Fibroblast of lung (primary cell): ENCODE data around the gene TCOF1. TPM values are rescaled to one million over a fixed set of nuclear protein-coding genes. Genes with fewer than 3 reads are reported as not detected.

Experiments used
- DNase-seq, 2 donors: peaks; one replicate each; pipeline versions ENCODE4 v3.0.0 to v3.0.0-alpha.2; 2010; ENCODE audit warnings: low read depth in 2 of 2
- H2AFZ ChIP-seq: 2 replicates; pipeline ENCODE4 v1.5.1; 2012; ENCODE audit warnings: low read length, control low read depth, inconsistent platforms
- H3K27ac ChIP-seq: 2 replicates; pipeline ENCODE4 v1.5.1; 2011; ENCODE audit warnings: low read length, control low read depth; ENCODE audit not compliant: insufficient read depth
- H3K27me3 ChIP-seq: 2 replicates; pipeline ENCODE4 v1.5.1; 2011; ENCODE audit warnings: mild to moderate bottlenecking, low read length; ENCODE audit not compliant: control insufficient read depth, insufficient read depth
- H3K36me3 ChIP-seq: 2 replicates; pipeline ENCODE4 v1.5.1; 2011; ENCODE audit warnings: low read length; ENCODE audit not compliant: control insufficient read depth, insufficient read depth
- H3K4me1 ChIP-seq: 2 replicates; pipeline ENCODE4 v1.5.1; 2011; ENCODE audit warnings: low read length; ENCODE audit not compliant: control insufficient read depth, insufficient read depth; ENCODE audit errors: extremely low read depth
- H3K4me2 ChIP-seq: 2 replicates; pipeline ENCODE4 v1.5.1; 2011; ENCODE audit warnings: low read length, control low read depth; ENCODE audit not compliant: insufficient read depth; ENCODE audit errors: extremely low read depth
- H3K4me3 ChIP-seq, 4 experiments: fragments of 200-600 bp in 1 of 4; sonication (generic) in 1 of 4; replicated peaks in 1 of 4; 2 replicates each; pipeline ENCODE4 v1.5.1; 2011 to 2016; ENCODE audit warnings: low read length in 4 of 4, low read depth in 3 of 4, mild to moderate bottlenecking in 3 of 4, control low read depth in 2 of 4, inconsistent platforms in 1 of 4, mixed read lengths in 1 of 4; ENCODE audit not compliant: insufficient read depth in 1 of 4; ENCODE audit errors: control extremely low read depth in 1 of 4
- H3K79me2 ChIP-seq: 2 replicates; pipeline ENCODE4 v1.5.1; 2012; ENCODE audit warnings: mild to moderate bottlenecking, low read length, inconsistent platforms; ENCODE audit not compliant: control insufficient read depth, insufficient read depth
- H3K9ac ChIP-seq: 2 replicates; pipeline ENCODE4 v1.5.1; 2011; ENCODE audit warnings: mild to moderate bottlenecking, low read length, control low read depth; ENCODE audit not compliant: insufficient read depth
- H3K9me3 ChIP-seq: 2 replicates; pipeline ENCODE4 v1.5.1; 2012; ENCODE audit warnings: low read depth, low read length; ENCODE audit not compliant: control insufficient read depth, insufficient read depth
- H4K20me1 ChIP-seq: 2 replicates; pipeline ENCODE4 v1.5.1; 2011; ENCODE audit warnings: low read length; ENCODE audit not compliant: control insufficient read depth, insufficient read depth; ENCODE audit errors: extremely low read depth
- EZH2 ChIP-seq: IDR thresholded peaks from 2 replicates; pipeline ENCODE4 v1.5.1; 2012; ENCODE audit warnings: low read length, control low read depth, mild to moderate bottlenecking; ENCODE audit errors: missing control alignments
- polyA plus RNA-seq, 2 donors: library from polyadenylated mRNA; depleted of rRNA in 1 of 2; stranded (reverse) in 1 of 2; unstranded in 1 of 2; fragments of >200 nt; gene quantifications; 2 replicates each; pipeline ENCODE4 v1.2.1, GENCODE V29; 2011 to 2012; ENCODE audit warnings: missing spikeins in 1 of 2
- total RNA-seq: library from RNA; depleted of rRNA; stranded (reverse); fragments of >200 nt; gene quantifications from 2 replicates; pipeline ENCODE4 v1.2.1, GENCODE V29; 2014
- TF ChIP-seq, protein P1 (sequence below), 2 donors: IDR thresholded peaks in 1 of 2; conservative IDR thresholded peaks in 1 of 2; 1 replicate in 1 of 2; 2 replicates in 1 of 2; pipeline ENCODE4 v1.5.1; 2011 to 2012; ENCODE audit warnings: low read length in 2 of 2, control low read depth in 1 of 2, inconsistent platforms in 1 of 2, low read depth in 1 of 2, mild to moderate bottlenecking in 1 of 2

Gene TCOF1
- total and polyA plus RNA-seq, 2 donors (not counting 1 experiment from before 2014, with no cell fraction given), result 8.5 to 10.6 TPM

GRCh38 chr5:150340614-150341255 is 16.8 kb upstream of the TCOF1 start:
- H3K4me3 ChIP-seq, result no peak overlapping the region
- H3K79me2 ChIP-seq, result no peaks in the 10 kb centered on the region
- H4K20me1 ChIP-seq, result no peaks in the 10 kb centered on the region
- no peak overlapping the region for H3K9ac ChIP-seq
- H2AFZ ChIP-seq, result no peak overlapping the region
- no peak for TF ChIP-seq EZH2
- TF ChIP-seq, protein P1, sequence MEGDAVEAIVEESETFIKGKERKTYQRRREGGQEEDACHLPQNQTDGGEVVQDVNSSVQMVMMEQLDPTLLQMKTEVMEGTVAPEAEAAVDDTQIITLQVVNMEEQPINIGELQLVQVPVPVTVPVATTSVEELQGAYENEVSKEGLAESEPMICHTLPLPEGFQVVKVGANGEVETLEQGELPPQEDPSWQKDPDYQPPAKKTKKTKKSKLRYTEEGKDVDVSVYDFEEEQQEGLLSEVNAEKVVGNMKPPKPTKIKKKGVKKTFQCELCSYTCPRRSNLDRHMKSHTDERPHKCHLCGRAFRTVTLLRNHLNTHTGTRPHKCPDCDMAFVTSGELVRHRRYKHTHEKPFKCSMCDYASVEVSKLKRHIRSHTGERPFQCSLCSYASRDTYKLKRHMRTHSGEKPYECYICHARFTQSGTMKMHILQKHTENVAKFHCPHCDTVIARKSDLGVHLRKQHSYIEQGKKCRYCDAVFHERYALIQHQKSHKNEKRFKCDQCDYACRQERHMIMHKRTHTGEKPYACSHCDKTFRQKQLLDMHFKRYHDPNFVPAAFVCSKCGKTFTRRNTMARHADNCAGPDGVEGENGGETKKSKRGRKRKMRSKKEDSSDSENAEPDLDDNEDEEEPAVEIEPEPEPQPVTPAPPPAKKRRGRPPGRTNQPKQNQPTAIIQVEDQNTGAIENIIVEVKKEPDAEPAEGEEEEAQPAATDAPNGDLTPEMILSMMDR (conservative IDR thresholded peaks at IDR 0.05 in 1 of 2, IDR thresholded peaks at IDR 0.05 in 1 of 2; ENCODE audit: low read depth in 1 of 2, low read length in 2 of 2), result no peak
- H3K27me3 ChIP-seq, result no peaks in the 10 kb centered on the region
- no peak overlapping the region for H3K4me2 ChIP-seq
- H3K27ac ChIP-seq, result no peak overlapping the region
- DNase-seq, result no peak
- no peaks in the 10 kb centered on the region for H3K4me1 ChIP-seq
- H3K36me3 ChIP-seq, result no peaks in the 10 kb centered on the region
- H3K9me3 ChIP-seq, result no peaks in the 10 kb centered on the region

- H3K4me3 ChIP-seq, result no peak overlapping the region
- TF ChIP-seq, protein P1 (conservative IDR thresholded peaks at IDR 0.05 in 1 of 2, IDR thresholded peaks at IDR 0.05 in 1 of 2; ENCODE audit: low read depth in 1 of 2, low read length in 2 of 2), result no peak
- TF ChIP-seq EZH2, result no peak
- no peaks in the 10 kb centered on the region for H3K27me3 ChIP-seq
- no peaks in the 10 kb centered on the region for H3K9me3 ChIP-seq
- H3K36me3 ChIP-seq, result no peaks in the 10 kb centered on the region
- no peak overlapping the region for H3K27ac ChIP-seq
- H3K79me2 ChIP-seq, result no peaks in the 10 kb centered on the region
- no peaks in the 10 kb centered on the region for H4K20me1 ChIP-seq
- H3K4me2 ChIP-seq, result no peak overlapping the region
- H3K4me1 ChIP-seq, result no peaks in the 10 kb centered on the region
- no peak overlapping the region for H2AFZ ChIP-seq
- DNase-seq, result no peak
- no peak overlapping the region for H3K9ac ChIP-seq
These were observed 16.2 kb upstream of the TCOF1 start for GRCh38 chr5:150341331-150341730.

- Histone ChIP-seq H3K27ac (no peak overlapping the region), H3K36me3 (no peaks in the 10 kb centered on the region), H3K79me2 (no peaks in the 10 kb centered on the region), H3K4me1 (no peaks in the 10 kb centered on the region), H3K4me2 (no peak overlapping the region), H3K9me3 (no peaks in the 10 kb centered on the region), H3K9ac (no peak overlapping the region), H2AFZ (no peak overlapping the region), H3K27me3 (no peaks in the 10 kb centered on the region), H4K20me1 (no peaks in the 10 kb centered on the region), H3K4me3 (no peak overlapping the region)
- TF ChIP-seq EZH2, result no peak
- TF ChIP-seq, protein P1 (conservative IDR thresholded peaks at IDR 0.05 in 1 of 2, IDR thresholded peaks at IDR 0.05 in 1 of 2; ENCODE audit: low read depth in 1 of 2, low read length in 2 of 2), result no peak
- no peak for DNase-seq
These were observed 15.5 kb upstream of the TCOF1 start for GRCh38 chr5:150341989-150342388.
